ENCODE data around the gene PRR12. TPM values are rescaled to one million over a fixed set of nuclear protein-coding genes. Genes with fewer than 3 reads are reported as not detected.
A peak's percentile ranks its signal among the peaks of the same experiment; 100 is the strongest.

PRR12 gene
- total RNA-seq, 2 experiments from 2014 or later: 34.8 to 46.5 TPM

DNA sequence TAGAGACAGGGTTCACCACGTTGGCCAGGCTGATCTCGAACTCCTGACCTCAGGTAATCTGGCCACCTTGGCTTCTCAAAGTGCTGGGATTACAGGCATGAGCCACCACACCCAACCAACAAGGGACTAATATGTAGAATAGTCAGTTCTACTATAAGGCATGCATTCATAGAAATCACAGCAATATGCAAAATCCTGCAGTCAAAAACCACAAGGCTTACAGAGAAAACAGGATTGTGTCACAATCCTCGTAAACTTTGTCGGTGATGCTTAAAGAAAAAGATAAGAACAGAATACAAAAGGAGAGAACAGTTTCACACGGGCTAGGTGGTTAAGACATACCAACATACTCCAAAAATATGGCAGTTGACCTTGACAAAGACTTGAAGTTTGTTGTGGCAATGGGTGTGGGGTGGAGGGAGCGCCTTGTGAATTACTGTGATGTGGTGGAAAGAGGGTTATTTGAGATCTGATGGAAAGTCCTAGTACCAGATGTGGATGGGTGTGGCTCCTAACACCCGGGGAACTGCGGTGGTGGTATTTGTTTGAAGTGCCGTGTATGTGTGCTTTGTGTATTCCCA is 23.0 kb upstream of the PRR12 start:
- Mint-ChIP-seq H3K4me1 (peaks cover 64% of the 10 kb centered on the region), H3K27me3 (no peaks in the 10 kb centered on the region), H3K36me3 (peaks cover 17% of the 10 kb centered on the region), H3K4me3 (peak overlapping the region; percentile 51), H3K9me3 (ENCODE audit: low read depth) (no peaks in the 10 kb centered on the region), H3K27ac (peak overlapping the region; percentile 93)
- CTCF ChIA-PET: interaction anchor here (0.9 to 10.9 kb wide), 9 partner anchors 12 to 177 kb away, joined by 3 to 325 read pairs (median 34); partner anchors contain the start of genes NOSIP, PRMT1, PRRG2 and RRAS
- DNase-seq (peak; percentile 81), ATAC-seq (peak; percentile 68)

DNA sequence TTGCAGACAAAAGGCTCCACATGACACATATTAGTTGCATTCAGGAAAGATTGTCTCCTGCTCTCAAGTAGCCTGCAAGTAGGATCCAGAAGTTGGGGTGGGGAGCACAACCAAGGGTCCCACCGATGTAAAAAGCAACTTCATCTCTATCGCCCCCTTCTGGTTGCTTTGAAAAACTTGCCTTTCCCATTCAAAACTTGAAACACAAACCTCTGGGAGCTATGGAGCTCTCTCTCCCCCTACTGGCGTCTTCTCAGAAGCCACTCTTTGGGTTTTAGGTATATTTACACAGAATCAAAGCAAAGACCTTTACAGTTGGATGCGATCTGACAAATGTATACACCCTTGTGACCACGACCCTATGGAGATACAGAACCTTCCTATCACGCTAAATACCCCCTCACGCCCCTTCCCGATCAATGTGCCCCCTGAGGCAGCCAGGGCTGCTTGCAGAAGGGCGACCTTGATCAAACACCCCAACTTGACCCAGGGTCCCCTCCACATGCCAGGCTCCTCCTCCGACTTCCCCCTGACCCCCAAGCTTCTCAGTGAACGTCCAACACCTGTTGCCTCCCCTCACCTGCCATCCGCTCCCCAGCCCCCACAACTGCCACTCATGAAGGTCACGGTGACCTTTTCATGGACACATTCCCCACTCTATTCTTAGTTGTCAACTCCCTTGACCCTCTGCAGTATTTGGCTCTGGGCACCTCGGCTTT is 20.7 kb upstream of the PRR12 start:
- CTCF ChIA-PET: interaction anchor here (0.7 to 8.6 kb wide), 28 partner anchors 9 to 134 kb away, joined by 3 to 325 read pairs (median 8); partner anchors contain the start of genes BCL2L12, FCGRT, FLT3LG and IRF3

DNA sequence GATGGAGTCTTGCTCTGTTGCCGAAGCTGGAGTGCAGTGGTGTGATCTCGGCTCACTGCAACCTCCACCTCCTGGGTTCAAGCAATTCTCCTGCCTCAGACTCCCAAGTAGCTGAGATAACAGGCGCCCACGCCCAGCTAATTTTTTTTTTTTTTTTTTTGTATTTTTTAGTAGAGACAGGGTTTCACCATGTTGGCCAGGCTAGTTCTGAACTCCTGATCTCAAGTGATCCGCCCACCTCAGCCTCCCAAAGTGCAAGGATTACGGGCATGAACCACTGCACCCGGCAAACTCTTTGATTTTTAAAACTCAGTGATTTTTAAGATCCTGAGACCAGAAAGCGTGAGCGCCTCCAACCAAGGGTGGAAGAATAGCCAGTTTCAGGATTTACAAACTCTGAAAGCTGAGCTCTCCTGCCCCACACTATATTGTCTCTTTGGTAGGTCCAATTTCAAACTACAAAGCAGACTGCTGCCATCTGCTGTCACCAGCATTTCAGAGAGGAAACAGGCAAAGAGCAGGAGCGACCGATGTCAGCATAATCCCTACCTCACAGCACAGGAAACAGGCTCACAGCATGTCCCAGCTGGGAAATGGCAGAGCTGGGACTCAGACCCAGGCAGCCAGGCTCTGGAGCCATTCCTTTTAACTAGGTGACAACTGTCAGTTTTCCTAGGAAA is 19.8 kb upstream of the PRR12 start:
- CTCF ChIA-PET: interaction anchor here (1.2 to 8.6 kb wide), 22 partner anchors 9 to 110 kb away, joined by 3 to 325 read pairs (median 10); partner anchors contain the start of genes BCL2L12, FCGRT, FLT3LG and IRF3
- ATAC-seq: no peak
- peak overlapping the region; percentile 56 for H3K27ac Mint-ChIP-seq
- H3K4me3 Mint-ChIP-seq: no peak overlapping the region
- peaks cover 12% of the 10 kb centered on the region for H3K36me3 Mint-ChIP-seq
- DNase-seq: peak; percentile 63
- H3K27me3 Mint-ChIP-seq: no peaks in the 10 kb centered on the region
- H3K4me1 Mint-ChIP-seq: peaks cover 47% of the 10 kb centered on the region
- H3K9me3 Mint-ChIP-seq (ENCODE audit: low read depth): no peaks in the 10 kb centered on the region

More for the DNA sequence above, 20.7 kb upstream of the PRR12 start:
- peak; percentile 87 for DNase-seq
- H3K4me1 Mint-ChIP-seq: peaks cover 49% of the 10 kb centered on the region
- peak; percentile 53 for ATAC-seq
- H3K9me3 Mint-ChIP-seq (ENCODE audit: low read depth): no peaks in the 10 kb centered on the region
- H3K4me3 Mint-ChIP-seq: no peak overlapping the region
- H3K27ac Mint-ChIP-seq: peak overlapping the region; percentile 86
- no peaks in the 10 kb centered on the region for H3K27me3 Mint-ChIP-seq
- H3K36me3 Mint-ChIP-seq: peaks cover 10% of the 10 kb centered on the region

DNA sequence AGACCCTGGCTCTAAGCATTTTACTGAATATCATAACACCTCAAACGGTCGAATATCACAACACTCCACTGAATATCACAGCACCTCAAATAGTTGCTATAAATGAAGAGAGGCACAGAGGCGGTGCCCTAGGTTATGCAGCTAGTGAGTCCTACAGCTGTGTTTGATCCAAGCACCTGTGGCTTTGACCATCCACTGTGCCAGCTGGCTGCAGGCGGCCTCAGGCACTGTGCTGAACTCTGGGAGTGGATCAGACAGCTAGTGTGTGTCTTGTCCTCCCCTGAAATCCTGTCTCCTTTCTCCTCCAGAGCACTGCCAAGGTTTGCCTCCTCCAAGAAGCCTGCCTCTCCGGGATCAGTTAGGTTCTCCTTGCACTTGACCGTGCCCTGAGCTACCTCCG is 18.0 kb upstream of the PRR12 start:
- H3K4me1 Mint-ChIP-seq: peaks cover 38% of the 10 kb centered on the region
- no peak overlapping the region for H3K4me3 Mint-ChIP-seq
- no peak for ATAC-seq
- no peaks in the 10 kb centered on the region for H3K27me3 Mint-ChIP-seq
- no peaks in the 10 kb centered on the region for H3K9me3 Mint-ChIP-seq (ENCODE audit: low read depth)
- DNase-seq: no peak
- peaks cover 14% of the 10 kb centered on the region for H3K36me3 Mint-ChIP-seq
- CTCF ChIA-PET: interaction anchor here (0.7 to 8.6 kb wide), 10 partner anchors 10 to 539 kb away, joined by 3 to 325 read pairs (median 8); partner anchors contain the start of genes FLT3LG, PRMT1, PRR12 and RCN3
- no peak overlapping the region for H3K27ac Mint-ChIP-seq

DNA sequence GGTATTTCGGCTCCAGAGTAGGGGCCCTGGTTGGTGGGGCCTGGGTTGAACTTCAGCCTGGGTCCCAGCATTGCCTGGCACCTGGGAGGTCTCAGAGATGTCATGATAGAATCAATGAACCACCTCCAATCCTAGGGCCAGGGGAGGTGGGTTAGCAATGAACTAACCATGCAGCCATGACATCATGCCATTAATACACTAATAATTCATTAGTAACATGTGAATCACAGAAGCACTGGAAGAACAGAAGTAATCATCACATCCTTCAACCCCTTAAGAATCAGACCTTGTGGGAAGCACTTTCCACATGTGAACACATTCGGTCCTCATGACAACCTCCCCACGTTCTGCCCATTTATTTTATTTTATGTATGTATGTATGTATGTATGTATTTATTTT is 17.6 kb upstream of the PRR12 start:
- DNase-seq (no peak), ATAC-seq (no peak)
- H3K27me3 Mint-ChIP-seq: no peaks in the 10 kb centered on the region
- peaks cover 38% of the 10 kb centered on the region for H3K4me1 Mint-ChIP-seq
- H3K27ac Mint-ChIP-seq: no peak overlapping the region
- no peak overlapping the region for H3K4me3 Mint-ChIP-seq
- CTCF ChIA-PET: interaction anchor here (0.7 to 8.6 kb wide), 9 partner anchors 8 to 539 kb away, joined by 3 to 325 read pairs (median 4); partner anchors contain the start of genes FLT3LG, PRMT1 and PRR12
- H3K9me3 Mint-ChIP-seq (ENCODE audit: low read depth): no peaks in the 10 kb centered on the region
- peaks cover 14% of the 10 kb centered on the region for H3K36me3 Mint-ChIP-seq

DNA sequence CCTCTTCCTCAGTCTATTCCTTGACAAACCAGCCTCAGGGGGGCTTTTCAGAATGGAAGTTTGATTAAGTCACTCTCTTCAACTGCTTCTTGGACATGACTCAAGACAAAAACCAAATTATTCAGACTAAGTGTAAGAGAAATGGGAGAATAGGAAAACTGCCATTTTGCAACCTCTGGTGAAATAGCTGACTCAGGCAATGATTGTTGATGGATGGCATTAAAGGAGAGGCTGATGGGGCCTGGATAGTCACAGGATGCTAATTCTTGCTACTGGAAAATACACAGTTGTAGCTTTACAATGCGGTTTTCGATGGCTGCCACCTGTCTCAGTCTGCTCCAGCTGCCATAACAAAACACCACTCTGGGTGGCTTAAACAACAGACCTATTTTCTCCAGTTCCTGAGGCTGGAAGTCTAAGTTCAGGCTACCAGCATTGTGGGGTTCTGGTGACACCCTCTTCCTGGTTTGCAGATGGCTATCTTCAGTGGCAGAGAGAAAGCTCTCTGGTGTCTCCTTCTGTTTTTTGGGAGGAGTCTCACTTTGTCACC is 16.7 kb upstream of the PRR12 start:
- DNase-seq: no peak
- no peak overlapping the region for H3K4me3 Mint-ChIP-seq
- H3K4me1 Mint-ChIP-seq: peaks cover 37% of the 10 kb centered on the region
- ATAC-seq: no peak
- no peaks in the 10 kb centered on the region for H3K9me3 Mint-ChIP-seq (ENCODE audit: low read depth)
- H3K27ac Mint-ChIP-seq: no peak overlapping the region
- CTCF ChIA-PET: interaction anchor here (0.7 to 8.6 kb wide), 9 partner anchors 9 to 103 kb away, joined by 3 to 325 read pairs (median 4); partner anchors contain the start of genes FLT3LG, PRMT1 and PRR12
- peaks cover 14% of the 10 kb centered on the region for H3K36me3 Mint-ChIP-seq
- no peaks in the 10 kb centered on the region for H3K27me3 Mint-ChIP-seq

DNA sequence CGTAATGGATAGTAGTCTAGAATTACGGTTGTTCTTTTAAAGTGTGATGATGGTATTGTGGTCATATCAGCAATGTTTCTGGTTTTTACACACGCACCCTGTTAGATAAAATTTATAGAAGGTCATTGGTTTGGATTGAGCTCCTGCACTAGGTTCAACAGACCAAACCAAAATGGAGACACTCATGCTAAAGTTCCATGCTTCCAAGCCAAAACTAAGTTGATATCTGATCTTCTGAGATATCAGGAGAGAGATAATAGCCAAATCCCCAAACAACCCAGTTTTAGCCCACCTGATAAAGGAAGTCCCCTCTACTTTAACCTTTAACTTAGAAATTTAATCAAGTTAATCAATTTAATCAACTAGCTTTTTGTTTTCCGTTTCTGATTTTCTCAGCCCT is 11.8 kb upstream of the PRR12 start:
- no peaks in the 10 kb centered on the region for H3K27me3 Mint-ChIP-seq
- peak overlapping the region; percentile 92 for H3K4me3 Mint-ChIP-seq
- DNase-seq: no peak
- H3K4me1 Mint-ChIP-seq: peaks cover 28% of the 10 kb centered on the region
- no peak for ATAC-seq
- CTCF ChIA-PET: interaction anchor here (0.8 to 4.2 kb wide), 16 partner anchors 9 to 102 kb away, joined by 3 to 55 read pairs (median 6); partner anchors contain the start of genes PRMT1 and RPS11
- peak overlapping the region; percentile 94 for H3K27ac Mint-ChIP-seq
- peaks cover 13% of the 10 kb centered on the region for H3K36me3 Mint-ChIP-seq
- no peaks in the 10 kb centered on the region for H3K9me3 Mint-ChIP-seq (ENCODE audit: low read depth)

DNA sequence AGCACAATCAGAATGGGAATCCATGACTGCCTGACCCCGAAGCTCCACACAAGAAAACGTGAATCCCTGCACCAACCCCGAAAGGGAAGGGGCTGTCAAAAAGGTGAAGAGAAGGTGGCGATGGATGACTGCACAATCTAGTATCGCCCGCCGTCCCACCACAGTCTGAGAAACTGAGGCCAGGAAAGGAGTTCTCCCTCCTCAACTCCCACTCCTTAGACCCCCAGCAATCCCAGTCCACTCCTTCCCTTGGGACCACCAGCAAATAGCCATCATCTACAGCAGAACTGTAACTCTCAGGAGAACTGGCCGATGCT is 11.1 kb upstream of the PRR12 start:
- peak overlapping the region; percentile 94 for H3K27ac Mint-ChIP-seq
- H3K36me3 Mint-ChIP-seq: peaks cover 11% of the 10 kb centered on the region
- CTCF ChIA-PET: interaction anchor here (1.0 to 4.2 kb wide), 18 partner anchors 10 to 105 kb away, joined by 3 to 55 read pairs (median 6); partner anchors contain the start of genes PRMT1 and RRAS

DNA sequence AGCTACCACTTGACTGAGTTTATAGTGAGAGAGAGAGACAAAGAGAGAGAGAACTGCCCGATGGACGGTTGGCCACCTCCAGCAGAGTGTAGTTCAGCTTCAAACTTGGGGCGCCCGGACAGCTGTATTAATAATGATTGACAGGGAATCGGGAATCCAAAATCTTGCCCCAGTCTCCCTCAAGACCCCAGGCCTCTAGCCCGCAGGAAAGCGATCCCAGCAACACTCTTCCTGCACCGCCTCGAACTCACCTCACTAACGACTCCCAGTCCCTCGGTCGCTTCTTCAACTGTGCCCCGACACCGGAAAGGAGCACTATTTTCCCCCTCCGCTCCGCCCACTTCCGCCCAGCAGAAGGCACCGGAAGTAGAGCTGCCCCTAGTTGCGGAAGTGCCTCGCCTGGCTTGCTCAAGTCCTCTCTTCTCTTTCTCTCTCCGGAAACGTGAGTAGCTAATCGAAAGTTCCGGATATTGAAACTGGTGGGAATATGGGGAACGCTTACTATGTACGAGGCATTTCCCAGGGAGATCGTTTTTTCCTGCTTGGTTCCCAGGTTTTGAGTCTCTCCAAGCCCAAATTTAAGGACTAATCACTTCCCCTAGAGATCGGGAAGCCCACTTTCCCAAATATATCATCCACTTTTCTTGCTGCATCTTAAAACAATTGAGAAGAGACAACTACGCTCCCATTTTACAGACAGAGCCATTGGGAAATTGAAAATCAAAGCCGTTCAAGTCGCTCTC is 10.5 kb upstream of the PRR12 start, which contains the start of gene NOSIP:
Gene NOSIP (minus strand): TSS at position 293 of the 743 bp plus-strand sequence. CDS start 19,865 bp downstream, outside the sequence.
- peaks cover 7% of the 10 kb centered on the region for H3K36me3 Mint-ChIP-seq
- H3K27me3 Mint-ChIP-seq: no peaks in the 10 kb centered on the region
- CTCF ChIA-PET: interaction anchor here (1.0 to 4.2 kb wide), 17 partner anchors 10 to 104 kb away, joined by 3 to 55 read pairs (median 6); partner anchors contain the start of genes PRMT1 and RRAS
- peak; percentile 98 for DNase-seq
- H3K4me1 Mint-ChIP-seq: peaks cover 28% of the 10 kb centered on the region
- no peaks in the 10 kb centered on the region for H3K9me3 Mint-ChIP-seq (ENCODE audit: low read depth)
- peak within 1 kb of the TSS; percentile 94 for H3K27ac Mint-ChIP-seq
- peak; percentile 98 for ATAC-seq
- H3K4me3 Mint-ChIP-seq: peak within 1 kb of the TSS; percentile 92

More for the DNA sequence above, 11.1 kb upstream of the PRR12 start:
- Mint-ChIP-seq H3K9me3 (ENCODE audit: low read depth) (no peaks in the 10 kb centered on the region), H3K4me3 (peak overlapping the region; percentile 92), H3K27me3 (no peaks in the 10 kb centered on the region), H3K4me1 (peaks cover 28% of the 10 kb centered on the region)
- DNase-seq: no peak
- peak; percentile 3 for ATAC-seq

DNA sequence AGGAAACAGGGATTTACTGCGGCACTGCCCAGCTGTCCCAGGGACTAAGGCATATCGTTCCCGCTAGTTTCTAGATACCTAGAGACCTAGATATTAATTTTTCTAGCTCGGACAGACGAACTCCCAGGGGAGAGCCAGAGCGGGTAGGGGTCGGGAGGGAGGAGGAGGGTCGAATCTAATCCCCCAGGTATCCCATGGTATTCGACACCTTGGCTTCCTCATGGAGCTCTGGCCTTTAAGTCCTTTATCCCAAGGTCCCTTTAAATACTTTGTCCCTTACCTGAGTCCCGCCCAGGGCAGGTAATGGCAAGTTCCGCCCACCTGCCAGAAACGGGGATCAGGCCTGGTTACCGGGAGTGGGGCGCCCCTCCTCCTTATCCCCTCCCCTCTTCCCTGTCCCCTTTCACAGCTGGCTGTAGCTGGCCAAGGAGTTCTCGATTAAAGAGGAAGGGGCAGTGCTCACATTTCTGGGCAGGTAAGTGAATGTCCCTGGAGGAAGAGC is 9.9 kb upstream of the PRR12 start, which contains the start of gene PRRG2:
Gene PRRG2 (plus strand): TSS at position 310 of the 502 bp plus-strand sequence. CDS start 1,904 bp downstream, outside the sequence.
- CTCF ChIA-PET: interaction anchor here (1.2 to 4.2 kb wide), 13 partner anchors 9 to 105 kb away, joined by 3 to 55 read pairs (median 7); partner anchors contain the start of genes PRMT1 and RRAS
- no peak for ATAC-seq
- no peaks in the 10 kb centered on the region for H3K9me3 Mint-ChIP-seq (ENCODE audit: low read depth)
- H3K27ac Mint-ChIP-seq: peak within 1 kb of the TSS; percentile 94
- peaks cover 7% of the 10 kb centered on the region for H3K36me3 Mint-ChIP-seq
- peak within 1 kb of the TSS; percentile 92 for H3K4me3 Mint-ChIP-seq
- DNase-seq: no peak
- H3K27me3 Mint-ChIP-seq: no peaks in the 10 kb centered on the region
- H3K4me1 Mint-ChIP-seq: peaks cover 28% of the 10 kb centered on the region

DNA sequence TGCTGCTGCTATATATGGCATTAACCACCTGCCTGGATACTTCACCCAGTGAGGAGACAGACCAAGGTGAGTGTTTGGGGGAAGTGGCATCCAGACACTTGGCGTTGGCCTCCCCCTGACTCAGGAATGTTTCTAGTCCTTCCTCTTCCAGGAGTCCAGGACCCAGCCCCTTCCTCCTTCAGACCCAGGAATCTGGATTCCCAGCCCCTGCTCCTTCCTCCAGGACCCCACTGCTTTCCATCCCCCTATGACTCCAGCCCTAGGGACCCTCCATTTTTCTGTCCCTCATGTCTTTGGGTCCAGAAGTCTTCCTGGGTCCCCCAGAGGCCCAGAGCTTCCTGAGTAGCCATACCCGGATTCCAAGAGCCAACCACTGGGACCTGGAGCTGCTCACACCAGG is 7.7 kb upstream of the PRR12 start:
- Mint-ChIP-seq H3K4me3 (no peak overlapping the region), H3K36me3 (peaks cover 2% of the 10 kb centered on the region), H3K27me3 (peaks cover 2% of the 10 kb centered on the region), H3K9me3 (ENCODE audit: low read depth) (no peaks in the 10 kb centered on the region), H3K27ac (peak overlapping the region; percentile 2), H3K4me1 (peaks cover 22% of the 10 kb centered on the region)
- DNase-seq (no peak), ATAC-seq (no peak)
- CTCF ChIA-PET: interaction anchor here (1.3 kb wide), 1 partner anchor 13 kb away, joined by 4 read pairs; no protein-coding TSS in a partner anchor

DNA sequence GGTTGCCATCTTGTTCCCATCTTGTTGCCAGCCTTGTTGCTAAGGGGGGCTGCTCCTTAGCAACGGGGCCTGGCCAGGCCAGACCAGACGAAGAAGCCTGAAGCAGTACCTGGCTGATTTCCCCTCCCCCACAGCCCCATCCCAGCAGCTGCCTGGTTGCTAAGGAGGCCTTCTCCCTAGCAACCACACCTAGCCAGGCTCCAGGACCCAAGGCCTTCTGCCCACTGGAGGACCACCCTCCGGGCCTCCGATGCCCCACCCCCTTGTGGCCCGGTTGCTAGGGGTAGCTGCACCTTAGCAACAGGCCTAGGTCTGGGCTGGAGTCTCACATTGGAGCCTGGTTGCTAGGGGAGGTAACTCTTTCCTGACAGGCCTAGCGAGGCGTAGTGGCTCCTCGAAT is 6.0 kb upstream of the PRR12 start:
- H3K27me3 Mint-ChIP-seq: peaks cover 4% of the 10 kb centered on the region
- H3K36me3 Mint-ChIP-seq: peaks cover 2% of the 10 kb centered on the region
- peaks cover 21% of the 10 kb centered on the region for H3K4me1 Mint-ChIP-seq
- ATAC-seq (no peak), DNase-seq (no peak)
- no peaks in the 10 kb centered on the region for H3K9me3 Mint-ChIP-seq (ENCODE audit: low read depth)
- no peak overlapping the region for H3K27ac Mint-ChIP-seq
- CTCF ChIA-PET: interaction anchor here (1.3 kb wide), 1 partner anchor 19 kb away, joined by 3 read pairs; no protein-coding TSS in a partner anchor
- H3K4me3 Mint-ChIP-seq: no peak overlapping the region
